Measurements from ENCODE around the gene PARP14. TPM values are rescaled to one million over a fixed set of nuclear protein-coding genes. Genes with fewer than 3 reads are reported as not detected.
"Not testable (repeated sequence)": the region's sequence is repeated elsewhere in the genome, so short reads cannot be mapped to it uniquely, and the experiment has no call there.

Gene PARP14
- total RNA-seq, 4 donors from 2014 or later: 35.9 to 211 (median 56.7) TPM

DNA sequence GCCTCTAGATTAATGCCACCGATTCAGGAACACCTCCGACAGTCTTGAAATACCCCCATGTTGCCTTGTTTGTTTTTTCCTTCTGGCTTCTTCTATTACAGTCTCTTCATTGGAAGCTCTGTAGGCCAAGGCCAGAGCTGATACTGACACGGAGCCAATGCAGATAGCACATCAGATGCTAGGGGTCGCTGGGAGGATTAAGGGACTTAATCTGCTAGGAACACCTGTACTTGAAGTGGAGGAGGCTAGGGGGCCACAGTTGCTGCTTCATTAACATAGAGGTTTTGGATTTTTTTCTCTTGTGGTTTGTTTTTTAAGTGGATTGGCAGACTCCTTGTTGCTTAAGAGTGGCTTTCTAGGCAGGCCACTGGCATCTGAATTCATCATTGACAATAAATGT lies 49.6 kb downstream of the PARP14 start:
- Histone ChIP-seq H3K4me1 (no peaks in the 10 kb centered on the region), H3K4me3 (no peak overlapping the region), H3K36me3 (no peaks in the 10 kb centered on the region), H3K27ac (no peak overlapping the region), H3K27me3 (no peaks in the 10 kb centered on the region), H3K9me3 (no peaks in the 10 kb centered on the region)
- WGBS, 2 donors (ENCODE audit: low coverage in 1 of 2): 89 to 94% methylated on average over 3 to 4 of the region's 4 CpGs
- in situ Hi-C loops (cut with MboI; ENCODE audit: low pct_ligation_motif_present in 1 of 4, low pct_unique_long_range_greater_than_20kb in 1 of 4, low sequenced_read_pairs in 3 of 4): no loop called here
- TF ChIP-seq POLR2A (IDR thresholded peaks at IDR 0.05) (no peak), POLR2AphosphoS5 (IDR thresholded peaks at IDR 0.05) (no peak)
- TF ChIP-seq, protein P1, sequence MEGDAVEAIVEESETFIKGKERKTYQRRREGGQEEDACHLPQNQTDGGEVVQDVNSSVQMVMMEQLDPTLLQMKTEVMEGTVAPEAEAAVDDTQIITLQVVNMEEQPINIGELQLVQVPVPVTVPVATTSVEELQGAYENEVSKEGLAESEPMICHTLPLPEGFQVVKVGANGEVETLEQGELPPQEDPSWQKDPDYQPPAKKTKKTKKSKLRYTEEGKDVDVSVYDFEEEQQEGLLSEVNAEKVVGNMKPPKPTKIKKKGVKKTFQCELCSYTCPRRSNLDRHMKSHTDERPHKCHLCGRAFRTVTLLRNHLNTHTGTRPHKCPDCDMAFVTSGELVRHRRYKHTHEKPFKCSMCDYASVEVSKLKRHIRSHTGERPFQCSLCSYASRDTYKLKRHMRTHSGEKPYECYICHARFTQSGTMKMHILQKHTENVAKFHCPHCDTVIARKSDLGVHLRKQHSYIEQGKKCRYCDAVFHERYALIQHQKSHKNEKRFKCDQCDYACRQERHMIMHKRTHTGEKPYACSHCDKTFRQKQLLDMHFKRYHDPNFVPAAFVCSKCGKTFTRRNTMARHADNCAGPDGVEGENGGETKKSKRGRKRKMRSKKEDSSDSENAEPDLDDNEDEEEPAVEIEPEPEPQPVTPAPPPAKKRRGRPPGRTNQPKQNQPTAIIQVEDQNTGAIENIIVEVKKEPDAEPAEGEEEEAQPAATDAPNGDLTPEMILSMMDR (IDR thresholded peaks at IDR 0.05): no peak
- intact Hi-C loops (cut with DNase I; ENCODE audit: low total_unique reads): no loop called here
- no peak for DNase-seq

DNA sequence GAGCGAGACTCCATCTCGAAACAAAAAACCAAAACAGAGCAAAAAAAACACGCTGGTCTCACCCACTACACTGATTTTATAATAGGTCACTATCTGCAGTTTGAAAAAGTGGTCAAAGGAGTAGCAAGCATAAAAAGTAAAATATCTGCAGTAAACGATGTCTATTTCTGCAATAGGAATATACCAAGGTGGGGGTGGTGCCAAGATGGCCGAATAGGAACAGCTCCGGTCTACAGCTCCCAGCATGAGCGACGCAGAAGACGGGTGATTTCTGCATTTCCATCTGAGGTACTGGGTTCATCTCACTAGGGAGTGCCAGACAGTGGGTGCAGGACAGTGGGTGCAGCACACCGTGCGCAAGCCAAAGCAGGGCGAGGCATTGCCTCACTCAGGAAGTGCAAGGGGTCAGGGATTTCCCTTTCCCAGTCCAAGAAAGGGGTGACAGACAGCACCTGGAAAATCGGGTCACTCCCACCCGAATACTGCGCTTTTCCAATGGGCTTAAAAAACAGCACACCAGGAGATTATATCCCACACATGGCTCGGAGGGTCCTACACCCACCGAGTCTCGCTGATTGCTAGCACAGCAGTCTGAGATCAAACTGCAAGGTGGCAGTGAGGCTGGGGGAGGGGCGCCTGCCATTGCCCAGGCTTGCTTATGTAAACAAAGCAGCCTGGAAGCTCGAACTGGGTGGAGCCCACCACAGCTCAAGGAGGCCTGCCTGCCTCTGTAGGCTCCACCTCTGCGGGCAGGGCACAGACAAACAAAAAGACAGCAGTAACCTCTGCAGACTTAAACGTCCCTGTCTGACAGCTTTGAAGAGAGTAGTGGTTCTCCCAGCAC lies 52.3 kb downstream of the PARP14 start:
- H3K9me3 ChIP-seq; intact Hi-C loops (cut with DNase I; ENCODE audit: low total_unique reads); H3K36me3 ChIP-seq; H3K4me3 ChIP-seq; H3K4me1 ChIP-seq; DNase-seq; H3K27ac ChIP-seq; H3K27me3 ChIP-seq; in situ Hi-C loops (cut with MboI; ENCODE audit: low pct_ligation_motif_present in 1 of 4, low pct_unique_long_range_greater_than_20kb in 1 of 4, low sequenced_read_pairs in 3 of 4): not testable (repeated sequence)
- whole genome bisulfite sequencing, 2 donors (ENCODE audit: low coverage in 1 of 2): 93 to 95% methylated on average over 7 to 20 of the region's 22 CpGs

DNA sequence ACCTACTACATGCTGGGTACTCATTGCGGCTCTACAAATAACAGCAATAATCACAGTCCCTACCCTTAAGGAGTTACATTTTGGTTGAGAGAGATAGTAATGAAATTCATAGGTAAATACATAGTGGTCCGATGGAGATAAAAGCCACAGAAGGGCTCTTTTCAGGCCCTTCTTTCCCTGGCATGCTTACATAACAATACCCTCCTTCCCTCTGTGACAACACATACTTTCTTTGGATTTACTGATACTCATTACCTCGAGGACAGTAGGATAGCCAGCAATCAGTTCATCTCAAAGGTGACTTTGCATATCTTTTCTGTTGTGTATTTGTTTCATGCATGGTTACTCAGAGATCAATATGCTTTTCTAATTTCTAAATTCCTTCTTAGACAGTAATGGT lies 58.5 kb downstream of the PARP14 start:
- no peaks in the 10 kb centered on the region for H3K4me1 ChIP-seq
- TF ChIP-seq POLR2AphosphoS5 (IDR thresholded peaks at IDR 0.05) (no peak), POLR2A (IDR thresholded peaks at IDR 0.05) (no peak), EP300 (IDR thresholded peaks at IDR 0.05; ENCODE audit: low read depth) (no peak)
- TF ChIP-seq, protein P1 (IDR thresholded peaks at IDR 0.05): no peak
- no peak for DNase-seq
- H3K9me3 ChIP-seq: no peaks in the 10 kb centered on the region
- intact Hi-C loops (cut with DNase I; ENCODE audit: low total_unique reads) (no loop called here), in situ Hi-C loops (cut with MboI; ENCODE audit: low pct_ligation_motif_present in 1 of 4, low pct_unique_long_range_greater_than_20kb in 1 of 4, low sequenced_read_pairs in 3 of 4) (no loop called here)
- peaks cover 0 to 18% (median 0%) of the 10 kb centered on the region in 4 donors for H3K36me3 ChIP-seq
- H3K27me3 ChIP-seq: no peaks in the 10 kb centered on the region
- H3K27ac ChIP-seq: no peak overlapping the region
- H3K4me3 ChIP-seq: no peak overlapping the region
- 86 to 100% methylated on average over 2 to 3 of the region's 3 CpGs for WGBS, 2 donors (ENCODE audit: low coverage in 1 of 2)

DNA sequence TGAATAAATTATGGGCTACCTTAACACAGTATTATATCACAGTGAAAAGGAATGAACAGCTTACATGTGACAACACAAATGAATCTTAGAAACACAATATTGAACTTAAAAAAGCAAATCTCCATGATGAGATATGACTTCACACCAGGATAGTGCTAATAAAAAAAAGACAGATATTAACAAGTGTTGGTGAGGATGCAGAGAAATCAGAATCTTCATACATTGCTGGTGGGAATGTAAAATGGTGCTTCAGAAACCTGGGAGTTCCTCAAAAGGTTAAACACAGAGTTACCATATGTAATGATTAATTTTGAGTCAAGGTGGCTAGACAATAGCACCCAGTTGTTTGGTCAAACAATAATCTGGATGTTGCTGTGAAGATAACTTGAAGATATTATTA lies 61.6 kb downstream of the PARP14 start:
- DNase-seq: no peak
- Histone ChIP-seq H3K9me3 (no peaks in the 10 kb centered on the region), H3K4me1 (no peaks in the 10 kb centered on the region), H3K4me3 (no peak overlapping the region), H3K27me3 (no peaks in the 10 kb centered on the region), H3K27ac (no peak overlapping the region), H3K36me3 (peaks cover 0 to 21% (median 0%) of the 10 kb centered on the region in 4 donors)
- intact Hi-C loops (cut with DNase I; ENCODE audit: low total_unique reads): no loop called here
- in situ Hi-C loops (cut with MboI; ENCODE audit: low pct_ligation_motif_present in 1 of 4, low pct_unique_long_range_greater_than_20kb in 1 of 4, low sequenced_read_pairs in 3 of 4): no loop called here
- TF ChIP-seq POLR2A (IDR thresholded peaks at IDR 0.05): no peak
- TF ChIP-seq, protein P1 (IDR thresholded peaks at IDR 0.05): no peak
- TF ChIP-seq POLR2AphosphoS5 (IDR thresholded peaks at IDR 0.05): no peak
- no peak for TF ChIP-seq EP300 (IDR thresholded peaks at IDR 0.05; ENCODE audit: low read depth)

All from transverse colon (tissue), 4 donors.